PC-9 (cell line): ENCODE data around the gene UROD.

Source experiments
- CTCF ChIP-seq: fragments of 200-600 bp; sonication (generic); conservative IDR thresholded peaks from 2 replicates; pipeline ENCODE4 v1.6.1; 2017; ENCODE audit warnings: mixed run types, antibody characterized with exemption, mild to moderate bottlenecking, moderate library complexity
- EZH2 ChIP-seq: fragments of 200-600 bp; sonication (generic); IDR thresholded peaks from 2 replicates; pipeline ENCODE4 v1.8.0; 2017; ENCODE audit warnings: antibody characterized with exemption, low read depth

GRCh38 chr1:45008076-45008475 is 4.0 kb upstream of the UROD start:
- TF ChIP-seq CTCF (no peak), EZH2 (no peak)
